NCI-H524 (cell line): Measurements from ENCODE around the gene ATXN7L3.
A peak's percentile ranks its signal among the peaks of the same experiment; 100 is the strongest.
"Not testable (repeated sequence)": the region's sequence is repeated elsewhere in the genome, so short reads cannot be mapped to it uniquely, and the experiment has no call there.

ENCODE experiments used
- DNase-seq, 2 experiments: peaks; one replicate each; lab custom pipeline; 2025; lab: John Stamatoyannopoulos, UW

Gene ATXN7L3

GRCh38 chr17:44174427-44174826 is 25.3 kb downstream of the ATXN7L3 start:
- DNase-seq = no peak

GRCh38 chr17:44171931-44172455 is 27.7 kb downstream of the ATXN7L3 start:
- no peak for DNase-seq

- no peak for DNase-seq
Measured at GRCh38 chr17:44170499-44171201, 29.0 kb downstream of the ATXN7L3 start, which contains the start of gene ASB16. Gene ASB16, plus strand, starts transcription at chr17:44170704. Its CDS starts 86 bp downstream, at chr17:44170790.

- DNase-seq = no peak
Measured at GRCh38 chr17:44170135-44170498, 29.6 kb downstream of the ATXN7L3 start.

- DNase-seq = no peak
Measured at GRCh38 chr17:44167181-44167861, 32.4 kb downstream of the ATXN7L3 start.

GRCh38 chr17:44164476-44164875 is 35.2 kb downstream of the ATXN7L3 start:
- DNase-seq = no peak

- no peak for DNase-seq
Measured at GRCh38 chr17:44159519-44160210, 40.0 kb downstream of the ATXN7L3 start.

- peak; percentile 93 to 97 for DNase-seq
Measured at GRCh38 chr17:44155488-44155887, 44.2 kb downstream of the ATXN7L3 start.

- no peak for DNase-seq
Measured at GRCh38 chr17:44152875-44153274, 46.8 kb downstream of the ATXN7L3 start.

- no peak for DNase-seq
Measured at GRCh38 chr17:44149750-44150329, 49.8 kb downstream of the ATXN7L3 start.

- DNase-seq = not testable (repeated sequence)
Measured at GRCh38 chr17:44149066-44149465, 50.6 kb downstream of the ATXN7L3 start.

- DNase-seq = no peak
Measured at GRCh38 chr17:44147812-44148211, 51.9 kb downstream of the ATXN7L3 start.

GRCh38 chr17:44146375-44147346 is 53.0 kb downstream of the ATXN7L3 start:
- no peak for DNase-seq

GRCh38 chr17:44144966-44145739 is 54.5 kb downstream of the ATXN7L3 start:
- DNase-seq = no peak

- DNase-seq = not testable (repeated sequence)
Measured at GRCh38 chr17:44143921-44144320, 55.8 kb downstream of the ATXN7L3 start.
